ENCODE data around the gene SLC24A5. TPM values are rescaled to one million over a fixed set of nuclear protein-coding genes. Genes with fewer than 3 reads are reported as not detected.

SLC24A5 gene
- total and polyA plus RNA-seq, 2 of the 4 experiments (the other 2 are of a cell fraction), result not detected

- ATAC-seq (ENCODE audit: low read depth), result no peak
Measured at GRCh38 chr15:48086576-48086975, 34.2 kb upstream of the SLC24A5 start.

More at GRCh38 chr15:48086576-48086975, 34.2 kb upstream of the SLC24A5 start:
- Histone ChIP-seq H3K9me3 (ENCODE audit: control insufficient read depth, insufficient read depth, low read length) (no peaks in the 10 kb centered on the region), H3K18ac (ENCODE audit: low read depth, low read length) (no peak overlapping the region), H2AFZ (replicated peaks; ENCODE audit: low read length, poor library complexity) (no peak overlapping the region), H3K4me2 (ENCODE audit: low read depth, low read length) (peak overlapping the region; percentile 30; the same call in 1 of the 2 replicates), H3K36me3 (ENCODE audit: control insufficient read depth, insufficient read depth, low read length) (no peaks in the 10 kb centered on the region), H3K9ac (ENCODE audit: low read depth, low read length) (no peak overlapping the region), H2AK9ac (replicated peaks; ENCODE audit: low read depth, low read length, poor library complexity) (no peak overlapping the region), H4K91ac (ENCODE audit: insufficient read depth, low read depth, low read length) (no peak overlapping the region), H3K27me3 (ENCODE audit: control insufficient read depth, insufficient read depth, low read length) (peaks cover 14% of the 10 kb centered on the region), H3K4ac (ENCODE audit: low read depth, low read length) (no peak overlapping the region), H3K14ac (replicated peaks; ENCODE audit: low read depth, low read length) (no peak overlapping the region), H4K5ac (ENCODE audit: low read depth, low read length) (no peak overlapping the region), H2BK20ac (ENCODE audit: low read depth, low read length) (no peak overlapping the region), H3K56ac (ENCODE audit: extremely low read depth, insufficient read depth, low read length) (no peak overlapping the region), H3K79me1 (ENCODE audit: low read depth in 1 of 2, low read length in 2 of 2) (no peaks in the 10 kb centered on the region), H2BK5ac (ENCODE audit: low read depth, low read length, poor library complexity, severe bottlenecking) (no peak overlapping the region), H3K23ac (ENCODE audit: low read depth, low read length) (no peak overlapping the region), H3K9me1 (ENCODE audit: insufficient read depth, low read length) (no peaks in the 10 kb centered on the region; the same call in 1 of the 2 replicates), H4K8ac (ENCODE audit: low read depth in 2 of 2, low read length in 2 of 2) (no peak overlapping the region), H2AK5ac (ENCODE audit: low read depth, low read length) (no peak overlapping the region), H3K4me3 (ENCODE audit: insufficient read depth, low read depth, low read length) (no peak overlapping the region), H3K4me1 (ENCODE audit: control insufficient read depth, insufficient read depth, low read length) (no peaks in the 10 kb centered on the region), H2BK120ac (ENCODE audit: low read depth, low read length) (no peak overlapping the region), H2BK15ac (ENCODE audit: low read depth, low read length) (no peak overlapping the region), H4K20me1 (ENCODE audit: insufficient read depth, low read length) (no peaks in the 10 kb centered on the region), H3K27ac (ENCODE audit: insufficient read depth, low read length) (no peak overlapping the region)
- no TSS peak for BruUV-seq (replicated peaks)
- ChIA-PET CTCF (no interaction called here), POLR2A (ENCODE audit: unreplicated experiment) (no interaction called here)
- TF ChIP-seq RAD21 (IDR thresholded peaks at IDR 0.05; ENCODE audit: low read length), result no peak
- TF ChIP-seq CHD1 (IDR thresholded peaks at IDR 0.05; ENCODE audit: low read depth, low read length), result no peak
- no peak for TF ChIP-seq ELK1 (IDR thresholded peaks at IDR 0.05; ENCODE audit: borderline replicate concordance, low read depth, low read length)
- TF ChIP-seq MAFK (IDR thresholded peaks at IDR 0.05; ENCODE audit: low read depth, low read length), result peak; percentile 98
- TF ChIP-seq BHLHE40 (IDR thresholded peaks at IDR 0.05; ENCODE audit: low read depth, low read length), result no peak
- TF ChIP-seq RFX5 (IDR thresholded peaks at IDR 0.05; ENCODE audit: low read depth, low read length), result no peak
- dilution Hi-C loops (cut with HindIII; ENCODE audit: low sequenced_read_pairs, unreplicated experiment) (no loop called here), intact Hi-C loops (cut with micrococcal nuclease) (no loop called here), in situ Hi-C loops (cut with MboI; ENCODE audit: low sequenced_read_pairs) (loop anchor here (10.0 kb wide), 1 partner anchor 892 kb away; no protein-coding TSS in a partner anchor)
- WGBS, 2 experiments (ENCODE audit: extremely low coverage in 2 of 2, insufficient read length in 1 of 2), result 0% methylated on average over 2 of the region's 5 CpGs; no CpG with 5 or more reads in 1 of the 2 experiments
- no peak for DNase-seq
